Smooth muscle cell (in vitro differentiated cells): ENCODE measurements around the gene GAS1. TPM values are rescaled to one million over a fixed set of nuclear protein-coding genes. Genes with fewer than 3 reads are reported as not detected.

ENCODE experiments used
- DNase-seq: peaks from one replicate; lab custom pipeline; 2025; ENCODE audit not compliant: unreplicated experiment; lab: John Stamatoyannopoulos, UW
- H2AFZ ChIP-seq: fragments of 200-600 bp; sonication (generic); 2 replicates; pipeline ENCODE4 v1.6.0; 2016; ENCODE audit warnings: antibody characterized with exemption, low read depth, mild to moderate bottlenecking
- H3F3A ChIP-seq: fragments of 200-600 bp; sonication (generic); 2 replicates; pipeline ENCODE4 v1.6.0; 2017; ENCODE audit warnings: antibody characterized with exemption, low read depth
- H3K27ac ChIP-seq: fragments of 200-600 bp; sonication (generic); 2 replicates; pipeline ENCODE4 v1.5.1; 2016; ENCODE audit warnings: low read depth, mild to moderate bottlenecking
- H3K27me3 ChIP-seq: fragments of 200-600 bp; sonication (generic); 2 replicates; pipeline ENCODE4 v1.6.1; 2016; ENCODE audit warnings: low read depth, mild to moderate bottlenecking
- H3K36me3 ChIP-seq: fragments of 200-600 bp; sonication (generic); 2 replicates; pipeline ENCODE4 v1.5.1; 2016; ENCODE audit warnings: low read depth
- H3K4me1 ChIP-seq: fragments of 200-600 bp; sonication (generic); 2 replicates; pipeline ENCODE4 v1.5.1; 2016; ENCODE audit warnings: low read depth
- H3K4me2 ChIP-seq: fragments of 200-600 bp; sonication (generic); 2 replicates; pipeline ENCODE4 v1.6.0; 2016; ENCODE audit warnings: mild to moderate bottlenecking
- H3K4me3 ChIP-seq: fragments of 200-600 bp; sonication (generic); 2 replicates; pipeline ENCODE4 v1.5.1; 2016; ENCODE audit warnings: mild to moderate bottlenecking
- H3K79me2 ChIP-seq: fragments of 200-600 bp; sonication (generic); 2 replicates; pipeline ENCODE4 v1.6.0; 2016; ENCODE audit warnings: low read depth, mild to moderate bottlenecking
- H3K9ac ChIP-seq: fragments of 200-600 bp; sonication (generic); 2 replicates; pipeline ENCODE4 v1.6.0; 2016; ENCODE audit warnings: low read depth
- H3K9me3 ChIP-seq: fragments of 200-600 bp; sonication (generic); replicated peaks from 2 replicates; pipeline ENCODE4 v1.5.1; 2016; ENCODE audit warnings: low read depth
- H4K20me1 ChIP-seq: fragments of 200-600 bp; sonication (generic); 2 replicates; pipeline ENCODE4 v1.6.0; 2016; ENCODE audit warnings: low read depth
- CTCF ChIP-seq: fragments of 200-600 bp; sonication (generic); IDR thresholded peaks from 2 replicates; pipeline ENCODE4 v1.5.1; 2017; ENCODE audit warnings: borderline replicate concordance, mild to moderate bottlenecking, antibody characterized with exemption; ENCODE audit not compliant: insufficient read depth, poor library complexity, severe bottlenecking
- WGBS: methylation state at CpG from one replicate; pipeline ENCODE4 v1.1.7; 2016; ENCODE audit warnings: low lambda C conversion rate; 5-methylcytosine and 5-hydroxymethylcytosine counted together
- polyA plus RNA-seq: library from polyadenylated mRNA; unstranded; fragments of >200 nt; fragmentation: Nextera tagmentation; extraction: Ambion mirVana; gene quantifications from 2 replicates; pipeline ENCODE4 v1.2.1, GENCODE V29; 2016
- total RNA-seq: library from RNA; depleted of rRNA; stranded (reverse); fragments of >200 nt; gene quantifications from 2 replicates; pipeline ENCODE4 v1.2.3, GENCODE V29; 2014

The GAS1 gene
- total and polyA plus RNA-seq, 2 experiments from 2014 or later, result 74.8 to 134 TPM

GRCh38 chr9:86902176-86902575 is 45.1 kb downstream of the GAS1 start:
- Histone ChIP-seq H3K79me2 (no peaks in the 10 kb centered on the region), H3K4me2 (peak overlapping the region; percentile 86), H3K4me3 (peak overlapping the region; percentile 43), H3K27me3 (peaks cover 21% of the 10 kb centered on the region), H3K9me3 (no peaks in the 10 kb centered on the region), H4K20me1 (no peaks in the 10 kb centered on the region), H3K9ac (no peak overlapping the region), H3K4me1 (no peaks in the 10 kb centered on the region), H3F3A (no peaks in the 10 kb centered on the region), H3K27ac (no peak overlapping the region), H3K36me3 (no peaks in the 10 kb centered on the region), H2AFZ (peak overlapping the region; percentile 65)
- no peak for TF ChIP-seq CTCF
- 25% methylated on average over 8 of the region's 8 CpGs for WGBS
- DNase-seq, result no peak

- no peak for TF ChIP-seq CTCF
- WGBS, result 80% methylated on average over 3 of the region's 3 CpGs
- Histone ChIP-seq H3K9ac (no peak overlapping the region), H3K4me3 (no peak overlapping the region), H3K27ac (no peak overlapping the region), H3K79me2 (no peaks in the 10 kb centered on the region), H2AFZ (no peak overlapping the region), H3F3A (no peaks in the 10 kb centered on the region), H3K4me2 (no peak overlapping the region), H3K27me3 (peaks cover 21% of the 10 kb centered on the region), H4K20me1 (no peaks in the 10 kb centered on the region), H3K4me1 (no peaks in the 10 kb centered on the region), H3K9me3 (no peaks in the 10 kb centered on the region), H3K36me3 (no peaks in the 10 kb centered on the region)
- no peak for DNase-seq
Observed at GRCh38 chr9:86901511-86901910, 45.8 kb downstream of the GAS1 start.
